Suppressor macrophage (primary cell): ENCODE data around the gene PSAT1.

Source experiments
- DNase-seq, 4 experiments: peaks; one replicate each; pipeline ENCODE4 v3.0.0-alpha.2; 2020 to 2022

PSAT1 gene

GRCh38 chr9:78292716-78293497 lies 4.0 kb upstream of the PSAT1 start:
- DNase-seq = peak in 1 of 4 experiments; percentile 19

- DNase-seq = peak in 3 of 4 experiments; percentile 37 to 47 (median 44)
Observed at GRCh38 chr9:78294290-78295176, 2.4 kb upstream of the PSAT1 start.

GRCh38 chr9:78295177-78295575 lies 1.7 kb upstream of the PSAT1 start:
- no peak for DNase-seq

GRCh38 chr9:78295731-78296130 lies 1.2 kb upstream of the PSAT1 start:
- DNase-seq = no peak

GRCh38 chr9:78296201-78296892 lies 578 bp upstream of the PSAT1 start:
- peak in 1 of 4 experiments; percentile 28 for DNase-seq

- no peak for DNase-seq
Observed at GRCh38 chr9:78297672-78297961, 692 bp downstream of the PSAT1 start.

DNA sequence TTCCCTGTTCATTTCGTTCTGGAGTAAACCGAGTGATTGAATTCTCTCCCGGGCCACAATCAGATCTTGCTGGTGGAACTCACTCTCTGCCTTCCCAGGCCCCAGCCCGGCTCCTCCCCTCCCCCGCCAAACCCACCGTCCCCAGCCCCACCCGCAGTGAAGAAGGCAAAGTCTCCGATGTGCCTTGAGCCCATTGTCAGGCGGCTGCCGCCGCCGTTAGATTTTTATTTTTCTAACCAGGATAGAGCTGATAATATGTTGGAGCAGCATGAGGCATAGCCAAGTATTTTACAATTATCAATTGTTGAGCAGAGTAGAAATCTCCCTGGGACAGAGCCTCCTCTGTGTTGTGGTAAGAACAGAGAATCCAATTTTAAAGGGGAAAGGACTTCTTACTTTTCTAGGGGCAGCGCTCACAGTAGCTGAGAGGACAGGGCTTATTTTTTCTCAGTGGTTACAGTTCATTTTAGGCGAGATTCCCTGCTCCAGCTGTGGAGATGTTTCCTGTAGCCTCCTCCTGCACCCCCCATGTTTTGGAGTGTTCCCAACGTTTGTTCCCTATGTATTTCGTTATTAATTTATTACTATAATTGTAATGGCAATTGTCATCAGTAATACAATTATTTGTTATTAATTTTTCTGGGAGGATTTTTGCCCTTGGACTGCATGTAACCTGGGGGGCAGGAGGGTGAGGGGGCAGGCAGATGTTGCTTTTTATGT lies 1.3 kb downstream of the PSAT1 start:
- no peak for DNase-seq

DNA sequence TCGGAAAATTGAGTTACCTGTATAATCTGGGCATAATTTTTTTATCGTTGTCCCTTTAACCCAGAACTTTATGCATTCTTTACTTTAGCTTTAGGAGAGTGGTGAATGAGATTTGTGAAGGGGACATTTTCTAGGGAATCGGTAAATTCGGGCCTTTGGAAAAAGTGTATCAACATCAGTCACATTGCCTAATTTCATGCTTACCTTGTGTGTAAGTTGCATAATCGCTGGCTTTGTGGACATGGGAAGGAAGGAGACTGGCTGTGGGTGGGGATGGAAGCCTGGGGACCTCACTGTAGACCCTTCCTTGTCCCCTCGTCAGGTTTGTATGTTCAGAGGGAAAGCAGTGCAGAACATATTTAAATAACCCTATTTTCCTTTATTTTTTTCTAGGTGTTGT lies 3.3 kb downstream of the PSAT1 start:
- no peak for DNase-seq

- no peak for DNase-seq
Observed at GRCh38 chr9:78301466-78301865, 4.5 kb downstream of the PSAT1 start.

GRCh38 chr9:78303377-78304062 lies 6.6 kb downstream of the PSAT1 start:
- DNase-seq = no peak

- DNase-seq = no peak
Observed at GRCh38 chr9:78304357-78304756, 7.4 kb downstream of the PSAT1 start.

DNA sequence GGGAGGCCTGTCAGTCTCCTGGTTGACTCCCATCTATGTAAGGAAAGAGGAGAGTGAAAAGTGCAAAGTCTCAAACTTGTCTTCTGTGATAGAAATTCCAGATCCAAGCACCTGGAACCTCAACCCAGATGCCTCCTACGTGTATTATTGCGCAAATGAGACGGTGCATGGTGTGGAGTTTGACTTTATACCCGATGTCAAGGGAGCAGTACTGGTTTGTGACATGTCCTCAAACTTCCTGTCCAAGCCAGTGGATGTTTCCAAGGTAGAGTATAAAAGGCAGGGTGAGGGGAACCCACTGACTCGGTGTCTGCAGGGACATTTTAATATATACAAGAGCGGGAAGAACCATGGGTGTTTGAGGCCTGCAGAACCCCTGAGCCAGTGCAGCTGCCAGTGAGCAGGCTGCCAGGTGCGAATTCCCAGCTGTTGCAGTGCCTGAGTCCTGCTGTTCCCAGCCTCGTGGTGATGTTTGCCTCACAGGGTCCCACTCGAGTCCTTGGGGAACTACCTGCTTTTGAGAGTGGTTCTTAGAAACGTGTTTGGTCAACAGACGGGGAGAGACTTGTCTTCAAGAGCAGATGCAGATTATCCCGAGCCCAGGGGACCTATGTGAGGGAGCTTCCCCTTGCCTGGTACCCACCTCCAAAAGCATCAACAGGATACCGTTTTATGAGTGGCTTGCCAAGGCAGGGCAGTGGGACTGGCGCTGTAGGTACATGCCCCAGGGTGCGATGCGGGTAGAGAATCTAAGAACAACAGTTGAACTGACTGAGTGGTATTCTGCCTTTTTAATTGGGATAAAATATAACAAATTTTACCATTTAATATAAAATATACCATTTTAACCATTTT lies 9.5 kb downstream of the PSAT1 start:
- no peak for DNase-seq

DNA sequence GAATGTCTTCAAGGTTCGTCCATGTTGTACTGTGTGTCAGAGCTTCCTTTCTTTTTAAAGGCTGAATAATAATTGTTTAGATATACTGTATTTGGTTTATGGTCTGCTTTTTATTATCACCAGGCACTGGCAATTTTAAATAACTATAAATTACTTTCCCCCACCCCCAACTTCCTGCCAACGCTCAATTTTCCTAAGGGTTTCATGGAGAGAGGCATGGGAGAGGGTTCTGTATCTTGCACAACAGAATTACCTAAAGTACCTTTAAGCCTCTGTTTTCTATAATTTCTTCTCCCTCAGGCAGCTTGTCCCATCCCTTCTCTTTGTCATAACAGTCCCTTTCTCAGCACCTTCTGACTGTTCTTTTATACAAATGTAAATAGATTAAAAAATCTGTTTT lies 10.4 kb downstream of the PSAT1 start:
- no peak for DNase-seq

- no peak for DNase-seq
Observed at GRCh38 chr9:78309066-78309465, 12.1 kb downstream of the PSAT1 start.

DNA sequence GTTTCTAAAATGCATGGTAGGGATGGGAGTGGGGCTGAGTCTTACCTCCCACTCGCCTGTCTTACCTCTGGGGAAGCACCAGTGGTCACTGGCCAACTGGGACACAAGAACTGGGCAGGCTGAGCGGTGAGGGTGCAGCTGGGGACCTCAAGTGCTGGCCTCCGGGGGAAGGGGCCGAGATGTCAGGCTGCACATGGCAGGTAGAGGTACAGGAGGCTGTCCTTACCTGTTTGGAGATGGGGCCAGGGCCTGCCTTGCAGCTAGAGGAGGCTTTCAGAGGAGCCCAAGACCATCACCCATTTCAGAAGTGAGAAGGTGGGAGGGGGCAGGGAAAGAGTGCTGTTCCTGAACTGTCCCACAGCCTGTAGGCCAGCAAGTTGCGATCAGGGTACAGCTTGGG lies 14.2 kb downstream of the PSAT1 start:
- DNase-seq = no peak

DNA sequence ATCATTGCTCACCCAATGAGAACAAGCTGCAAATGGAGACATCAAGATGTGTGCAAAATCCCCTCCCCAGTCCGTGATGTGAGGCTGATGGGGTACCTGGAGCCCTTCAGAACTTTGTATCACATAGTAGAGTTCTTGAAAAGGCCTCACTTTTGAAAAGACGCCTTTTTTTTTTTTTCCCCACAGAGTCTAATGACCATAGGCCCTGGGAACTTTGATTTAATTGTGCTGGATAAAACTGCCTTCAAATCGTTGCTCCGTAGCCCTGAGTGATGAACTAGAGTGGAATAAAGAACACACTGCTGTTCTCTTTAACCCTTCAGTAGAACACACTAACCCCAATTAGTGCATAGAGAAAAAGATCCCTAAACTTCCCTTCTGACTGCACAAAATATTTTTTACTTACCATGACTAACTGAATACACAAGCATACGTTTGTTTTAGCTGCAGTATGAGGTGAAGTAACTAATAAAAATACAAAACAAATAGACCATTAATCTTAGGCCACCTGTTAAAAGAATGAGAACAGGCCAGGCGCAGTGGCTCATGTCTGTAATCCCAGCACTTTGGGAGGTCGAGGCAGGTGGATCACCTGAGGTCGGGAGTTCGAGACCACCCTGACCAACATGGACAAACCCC lies 15.1 kb downstream of the PSAT1 start:
- DNase-seq = no peak

GRCh38 chr9:78314550-78314949 lies 17.6 kb downstream of the PSAT1 start:
- no peak for DNase-seq

GRCh38 chr9:78314953-78315870 lies 18.3 kb downstream of the PSAT1 start:
- DNase-seq = peak; percentile 13 to 58 (median 44)

- DNase-seq = no peak
Observed at GRCh38 chr9:78316166-78316892, 19.4 kb downstream of the PSAT1 start.
